DMS114 treated with DMSO at 0.1 percent for 48 hours (cell line): Measurements from ENCODE around the gene ITGB1BP1.

ENCODE experiments used
- DNase-seq: peaks from one replicate; lab custom pipeline; 2025; ENCODE audit not compliant: unreplicated experiment; lab: John Stamatoyannopoulos, UW

ITGB1BP1 gene

GRCh38 chr2:9354318-9354717 is 69.0 kb downstream of the ITGB1BP1 start:
- DNase-seq, result no peak
